Measurements from ENCODE around the gene MAP4K1.

MAP4K1 gene

DNA sequence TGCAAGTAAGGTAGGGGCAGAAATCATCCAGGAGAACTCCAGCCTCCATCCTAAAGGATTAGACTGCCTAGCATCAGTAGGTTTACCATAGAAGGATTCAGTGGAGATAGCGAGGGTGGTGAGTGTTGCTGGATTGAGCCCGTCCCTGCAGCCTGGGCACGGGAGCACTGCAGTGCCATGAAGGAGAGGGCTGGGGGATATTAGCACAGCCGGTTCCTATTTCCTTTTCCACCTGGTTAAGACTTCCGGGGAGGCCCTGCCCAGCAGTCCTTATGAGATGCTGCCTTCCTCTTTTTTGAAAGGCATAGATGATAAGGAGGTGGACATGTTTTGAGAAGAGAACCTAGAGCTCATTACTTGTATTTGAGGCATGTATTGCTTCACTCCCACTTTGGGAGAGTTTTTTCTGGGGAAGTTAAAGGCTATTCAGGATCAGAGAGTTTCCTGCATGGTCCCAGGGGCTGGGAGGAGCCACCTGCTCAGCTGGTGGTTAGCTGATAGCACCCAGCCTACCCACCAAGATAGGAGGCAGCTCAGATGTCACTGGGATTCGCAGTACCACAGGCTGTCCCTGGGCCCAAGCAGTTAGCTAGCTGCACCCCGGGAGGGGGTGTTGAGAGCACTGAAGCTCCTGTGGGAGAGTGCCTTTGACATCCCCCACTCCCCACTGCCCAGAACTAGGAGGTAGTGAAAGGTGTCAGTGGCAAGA is 46.9 kb upstream of the MAP4K1 start (continued):
- TF ChIP-seq, protein P1, sequence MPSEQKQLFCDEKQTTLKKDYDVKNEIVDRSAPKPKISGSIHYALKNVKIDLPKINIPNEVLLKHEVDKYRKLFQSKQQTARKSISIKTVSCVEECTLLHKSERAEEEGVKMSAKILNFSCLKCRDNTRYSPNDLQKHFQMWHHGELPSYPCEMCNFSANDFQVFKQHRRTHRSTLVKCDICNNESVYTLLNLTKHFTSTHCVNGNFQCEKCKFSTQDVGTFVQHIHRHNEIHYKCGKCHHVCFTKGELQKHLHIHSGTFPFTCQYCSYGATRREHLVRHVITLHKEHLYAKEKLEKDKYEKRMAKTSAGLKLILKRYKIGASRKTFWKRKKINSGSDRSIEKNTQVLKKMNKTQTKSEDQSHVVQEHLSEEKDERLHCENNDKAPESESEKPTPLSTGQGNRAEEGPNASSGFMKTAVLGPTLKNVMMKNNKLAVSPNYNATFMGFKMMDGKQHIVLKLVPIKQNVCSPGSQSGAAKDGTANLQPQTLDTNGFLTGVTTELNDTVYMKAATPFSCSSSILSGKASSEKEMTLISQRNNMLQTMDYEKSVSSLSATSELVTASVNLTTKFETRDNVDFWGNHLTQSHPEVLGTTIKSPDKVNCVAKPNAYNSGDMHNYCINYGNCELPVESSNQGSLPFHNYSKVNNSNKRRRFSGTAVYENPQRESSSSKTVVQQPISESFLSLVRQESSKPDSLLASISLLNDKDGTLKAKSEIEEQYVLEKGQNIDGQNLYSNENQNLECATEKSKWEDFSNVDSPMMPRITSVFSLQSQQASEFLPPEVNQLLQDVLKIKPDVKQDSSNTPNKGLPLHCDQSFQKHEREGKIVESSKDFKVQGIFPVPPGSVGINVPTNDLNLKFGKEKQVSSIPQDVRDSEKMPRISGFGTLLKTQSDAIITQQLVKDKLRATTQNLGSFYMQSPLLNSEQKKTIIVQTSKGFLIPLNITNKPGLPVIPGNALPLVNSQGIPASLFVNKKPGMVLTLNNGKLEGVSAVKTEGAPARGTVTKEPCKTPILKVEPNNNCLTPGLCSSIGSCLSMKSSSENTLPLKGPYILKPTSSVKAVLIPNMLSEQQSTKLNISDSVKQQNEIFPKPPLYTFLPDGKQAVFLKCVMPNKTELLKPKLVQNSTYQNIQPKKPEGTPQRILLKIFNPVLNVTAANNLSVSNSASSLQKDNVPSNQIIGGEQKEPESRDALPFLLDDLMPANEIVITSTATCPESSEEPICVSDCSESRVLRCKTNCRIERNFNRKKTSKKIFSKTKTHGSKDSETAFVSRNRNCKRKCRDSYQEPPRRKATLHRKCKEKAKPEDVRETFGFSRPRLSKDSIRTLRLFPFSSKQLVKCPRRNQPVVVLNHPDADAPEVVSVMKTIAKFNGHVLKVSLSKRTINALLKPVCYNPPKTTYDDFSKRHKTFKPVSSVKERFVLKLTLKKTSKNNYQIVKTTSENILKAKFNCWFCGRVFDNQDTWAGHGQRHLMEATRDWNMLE (tag by site-specific recombination; conservative IDR thresholded peaks at IDR 0.05; ENCODE audit: low read depth) = no peak
- TF ChIP-seq MZF1 (tag by site-specific recombination; IDR thresholded peaks at IDR 0.05; ENCODE audit: borderline replicate concordance) = no peak
- no peak for TF ChIP-seq ZNF2 (tag by site-specific recombination; IDR thresholded peaks at IDR 0.05)
- TF ChIP-seq HOXC10 (CRISPR knock-in tag; IDR thresholded peaks at IDR 0.05) = no peak
- TF ChIP-seq, protein P2, sequence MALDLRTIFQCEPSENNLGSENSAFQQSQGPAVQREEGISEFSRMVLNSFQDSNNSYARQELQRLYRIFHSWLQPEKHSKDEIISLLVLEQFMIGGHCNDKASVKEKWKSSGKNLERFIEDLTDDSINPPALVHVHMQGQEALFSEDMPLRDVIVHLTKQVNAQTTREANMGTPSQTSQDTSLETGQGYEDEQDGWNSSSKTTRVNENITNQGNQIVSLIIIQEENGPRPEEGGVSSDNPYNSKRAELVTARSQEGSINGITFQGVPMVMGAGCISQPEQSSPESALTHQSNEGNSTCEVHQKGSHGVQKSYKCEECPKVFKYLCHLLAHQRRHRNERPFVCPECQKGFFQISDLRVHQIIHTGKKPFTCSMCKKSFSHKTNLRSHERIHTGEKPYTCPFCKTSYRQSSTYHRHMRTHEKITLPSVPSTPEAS (tag by site-specific recombination; IDR thresholded peaks at IDR 0.05) = no peak
- TF ChIP-seq, protein P3, sequence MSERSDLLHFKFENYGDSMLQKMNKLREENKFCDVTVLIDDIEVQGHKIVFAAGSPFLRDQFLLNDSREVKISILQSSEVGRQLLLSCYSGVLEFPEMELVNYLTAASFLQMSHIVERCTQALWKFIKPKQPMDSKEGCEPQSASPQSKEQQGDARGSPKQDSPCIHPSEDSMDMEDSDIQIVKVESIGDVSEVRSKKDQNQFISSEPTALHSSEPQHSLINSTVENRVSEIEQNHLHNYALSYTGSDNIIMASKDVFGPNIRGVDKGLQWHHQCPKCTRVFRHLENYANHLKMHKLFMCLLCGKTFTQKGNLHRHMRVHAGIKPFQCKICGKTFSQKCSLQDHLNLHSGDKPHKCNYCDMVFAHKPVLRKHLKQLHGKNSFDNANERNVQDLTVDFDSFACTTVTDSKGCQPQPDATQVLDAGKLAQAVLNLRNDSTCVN (tag by site-specific recombination; optimal IDR thresholded peaks at IDR 0.05) = no peak
- TF ChIP-seq, protein P4, sequence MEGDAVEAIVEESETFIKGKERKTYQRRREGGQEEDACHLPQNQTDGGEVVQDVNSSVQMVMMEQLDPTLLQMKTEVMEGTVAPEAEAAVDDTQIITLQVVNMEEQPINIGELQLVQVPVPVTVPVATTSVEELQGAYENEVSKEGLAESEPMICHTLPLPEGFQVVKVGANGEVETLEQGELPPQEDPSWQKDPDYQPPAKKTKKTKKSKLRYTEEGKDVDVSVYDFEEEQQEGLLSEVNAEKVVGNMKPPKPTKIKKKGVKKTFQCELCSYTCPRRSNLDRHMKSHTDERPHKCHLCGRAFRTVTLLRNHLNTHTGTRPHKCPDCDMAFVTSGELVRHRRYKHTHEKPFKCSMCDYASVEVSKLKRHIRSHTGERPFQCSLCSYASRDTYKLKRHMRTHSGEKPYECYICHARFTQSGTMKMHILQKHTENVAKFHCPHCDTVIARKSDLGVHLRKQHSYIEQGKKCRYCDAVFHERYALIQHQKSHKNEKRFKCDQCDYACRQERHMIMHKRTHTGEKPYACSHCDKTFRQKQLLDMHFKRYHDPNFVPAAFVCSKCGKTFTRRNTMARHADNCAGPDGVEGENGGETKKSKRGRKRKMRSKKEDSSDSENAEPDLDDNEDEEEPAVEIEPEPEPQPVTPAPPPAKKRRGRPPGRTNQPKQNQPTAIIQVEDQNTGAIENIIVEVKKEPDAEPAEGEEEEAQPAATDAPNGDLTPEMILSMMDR (tag by site-specific recombination; IDR thresholded peaks at IDR 0.05) = no peak
- no peak for TF ChIP-seq ZNF843 (tag by site-specific recombination; IDR thresholded peaks at IDR 0.05)
- TF ChIP-seq, protein P5, sequence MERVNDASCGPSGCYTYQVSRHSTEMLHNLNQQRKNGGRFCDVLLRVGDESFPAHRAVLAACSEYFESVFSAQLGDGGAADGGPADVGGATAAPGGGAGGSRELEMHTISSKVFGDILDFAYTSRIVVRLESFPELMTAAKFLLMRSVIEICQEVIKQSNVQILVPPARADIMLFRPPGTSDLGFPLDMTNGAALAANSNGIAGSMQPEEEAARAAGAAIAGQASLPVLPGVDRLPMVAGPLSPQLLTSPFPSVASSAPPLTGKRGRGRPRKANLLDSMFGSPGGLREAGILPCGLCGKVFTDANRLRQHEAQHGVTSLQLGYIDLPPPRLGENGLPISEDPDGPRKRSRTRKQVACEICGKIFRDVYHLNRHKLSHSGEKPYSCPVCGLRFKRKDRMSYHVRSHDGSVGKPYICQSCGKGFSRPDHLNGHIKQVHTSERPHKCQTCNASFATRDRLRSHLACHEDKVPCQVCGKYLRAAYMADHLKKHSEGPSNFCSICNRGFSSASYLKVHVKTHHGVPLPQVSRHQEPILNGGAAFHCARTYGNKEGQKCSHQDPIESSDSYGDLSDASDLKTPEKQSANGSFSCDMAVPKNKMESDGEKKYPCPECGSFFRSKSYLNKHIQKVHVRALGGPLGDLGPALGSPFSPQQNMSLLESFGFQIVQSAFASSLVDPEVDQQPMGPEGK (tag by site-specific recombination; IDR thresholded peaks at IDR 0.05) = peak; percentile 63
- TF ChIP-seq, protein P6, sequence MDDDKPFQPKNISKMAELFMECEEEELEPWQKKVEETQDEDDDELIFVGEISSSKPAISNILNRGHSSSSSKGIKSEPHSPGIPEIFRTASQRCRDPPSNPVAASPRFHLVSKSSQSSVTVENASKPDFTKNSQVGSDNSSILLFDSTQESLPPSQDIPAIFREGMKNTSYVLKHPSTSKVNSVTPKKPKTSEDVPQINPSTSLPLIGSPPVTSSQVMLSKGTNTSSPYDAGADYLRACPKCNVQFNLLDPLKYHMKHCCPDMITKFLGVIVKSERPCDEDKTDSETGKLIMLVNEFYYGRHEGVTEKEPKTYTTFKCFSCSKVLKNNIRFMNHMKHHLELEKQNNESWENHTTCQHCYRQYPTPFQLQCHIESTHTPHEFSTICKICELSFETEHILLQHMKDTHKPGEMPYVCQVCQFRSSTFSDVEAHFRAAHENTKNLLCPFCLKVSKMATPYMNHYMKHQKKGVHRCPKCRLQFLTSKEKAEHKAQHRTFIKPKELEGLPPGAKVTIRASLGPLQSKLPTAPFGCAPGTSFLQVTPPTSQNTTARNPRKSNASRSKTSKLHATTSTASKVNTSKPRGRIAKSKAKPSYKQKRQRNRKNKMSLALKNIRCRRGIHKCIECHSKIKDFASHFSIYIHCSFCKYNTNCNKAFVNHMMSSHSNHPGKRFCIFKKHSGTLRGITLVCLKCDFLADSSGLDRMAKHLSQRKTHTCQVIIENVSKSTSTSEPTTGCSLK (tag by site-specific recombination; IDR thresholded peaks at IDR 0.05) = no peak
- no peak for TF ChIP-seq ZNF707 (tag by site-specific recombination; IDR thresholded peaks at IDR 0.05)
- TF ChIP-seq, protein P7, sequence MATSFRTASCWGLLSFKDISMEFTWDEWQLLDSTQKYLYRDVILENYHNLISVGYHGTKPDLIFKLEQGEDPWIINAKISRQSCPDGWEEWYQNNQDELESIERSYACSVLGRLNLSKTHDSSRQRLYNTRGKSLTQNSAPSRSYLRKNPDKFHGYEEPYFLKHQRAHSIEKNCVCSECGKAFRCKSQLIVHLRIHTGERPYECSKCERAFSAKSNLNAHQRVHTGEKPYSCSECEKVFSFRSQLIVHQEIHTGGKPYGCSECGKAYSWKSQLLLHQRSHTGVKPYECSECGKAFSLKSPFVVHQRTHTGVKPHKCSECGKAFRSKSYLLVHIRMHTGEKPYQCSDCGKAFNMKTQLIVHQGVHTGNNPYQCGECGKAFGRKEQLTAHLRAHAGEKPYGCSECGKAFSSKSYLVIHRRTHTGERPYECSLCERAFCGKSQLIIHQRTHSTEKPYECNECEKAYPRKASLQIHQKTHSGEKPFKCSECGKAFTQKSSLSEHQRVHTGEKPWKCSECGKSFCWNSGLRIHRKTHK (tag by site-specific recombination; IDR thresholded peaks at IDR 0.05) = no peak
- TF ChIP-seq, protein P8, sequence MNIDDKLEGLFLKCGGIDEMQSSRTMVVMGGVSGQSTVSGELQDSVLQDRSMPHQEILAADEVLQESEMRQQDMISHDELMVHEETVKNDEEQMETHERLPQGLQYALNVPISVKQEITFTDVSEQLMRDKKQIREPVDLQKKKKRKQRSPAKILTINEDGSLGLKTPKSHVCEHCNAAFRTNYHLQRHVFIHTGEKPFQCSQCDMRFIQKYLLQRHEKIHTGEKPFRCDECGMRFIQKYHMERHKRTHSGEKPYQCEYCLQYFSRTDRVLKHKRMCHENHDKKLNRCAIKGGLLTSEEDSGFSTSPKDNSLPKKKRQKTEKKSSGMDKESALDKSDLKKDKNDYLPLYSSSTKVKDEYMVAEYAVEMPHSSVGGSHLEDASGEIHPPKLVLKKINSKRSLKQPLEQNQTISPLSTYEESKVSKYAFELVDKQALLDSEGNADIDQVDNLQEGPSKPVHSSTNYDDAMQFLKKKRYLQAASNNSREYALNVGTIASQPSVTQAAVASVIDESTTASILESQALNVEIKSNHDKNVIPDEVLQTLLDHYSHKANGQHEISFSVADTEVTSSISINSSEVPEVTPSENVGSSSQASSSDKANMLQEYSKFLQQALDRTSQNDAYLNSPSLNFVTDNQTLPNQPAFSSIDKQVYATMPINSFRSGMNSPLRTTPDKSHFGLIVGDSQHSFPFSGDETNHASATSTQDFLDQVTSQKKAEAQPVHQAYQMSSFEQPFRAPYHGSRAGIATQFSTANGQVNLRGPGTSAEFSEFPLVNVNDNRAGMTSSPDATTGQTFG (tag by site-specific recombination; IDR thresholded peaks at IDR 0.05; ENCODE audit: borderline replicate concordance) = no peak
- TF ChIP-seq ZNF561 (tag by site-specific recombination; IDR thresholded peaks at IDR 0.05; ENCODE audit: borderline replicate concordance) = no peak
- no peak for TF ChIP-seq ZNF621 (tag by site-specific recombination; IDR thresholded peaks at IDR 0.05)
- TF ChIP-seq ZNF214 (tag by site-specific recombination; IDR thresholded peaks at IDR 0.05; ENCODE audit: borderline replicate concordance) = no peak
- no peak for TF ChIP-seq ZNF837 (tag by site-specific recombination; IDR thresholded peaks at IDR 0.05)
- no peak for TF ChIP-seq REPIN1 (tag by site-specific recombination; IDR thresholded peaks at IDR 0.05; ENCODE audit: low read depth)
- TF ChIP-seq, protein P9, sequence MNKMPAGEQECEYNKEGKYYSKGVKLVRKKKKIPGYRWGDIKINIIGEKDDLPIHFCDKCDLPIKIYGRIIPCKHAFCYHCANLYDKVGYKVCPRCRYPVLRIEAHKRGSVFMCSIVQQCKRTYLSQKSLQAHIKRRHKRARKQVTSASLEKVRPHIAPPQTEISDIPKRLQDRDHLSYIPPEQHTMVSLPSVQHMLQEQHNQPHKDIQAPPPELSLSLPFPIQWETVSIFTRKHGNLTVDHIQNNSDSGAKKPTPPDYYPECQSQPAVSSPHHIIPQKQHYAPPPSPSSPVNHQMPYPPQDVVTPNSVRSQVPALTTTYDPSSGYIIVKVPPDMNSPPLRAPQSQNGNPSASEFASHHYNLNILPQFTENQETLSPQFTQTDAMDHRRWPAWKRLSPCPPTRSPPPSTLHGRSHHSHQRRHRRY (tag by site-specific recombination; IDR thresholded peaks at IDR 0.05) = no peak
